ENCODE data around the gene TSNAXIP1.

GRCh38 chr16:67801883-67802282, 4.8 kb upstream of the TSNAXIP1 start:
- TF ChIP-seq CTCF (IDR thresholded peaks at IDR 0.05) (no peak), POLR2AphosphoS5 (IDR thresholded peaks at IDR 0.05) (no peak), POLR2A (IDR thresholded peaks at IDR 0.05) (no peak), EP300 (IDR thresholded peaks at IDR 0.05) (no peak)

Data from suprapubic skin (tissue), 4 donors.